Measurements from ENCODE around the gene CPLANE1.
"Not testable (repeated sequence)": the region's sequence is repeated elsewhere in the genome, so short reads cannot be mapped to it uniquely, and the experiment has no call there.

Gene CPLANE1

GRCh38 chr5:37226377-37226776 lies 22.8 kb downstream of the CPLANE1 start:
- no peak for TF ChIP-seq CTCF (IDR thresholded peaks at IDR 0.05; ENCODE audit: insufficient read depth, low read depth, low read length, missing control alignments)
- H3K4me3 ChIP-seq (ENCODE audit: low read depth, low read length): no peak overlapping the region
- DNase-seq (ENCODE audit: low read depth): no peak

GRCh38 chr5:37222181-37222580 lies 27.0 kb downstream of the CPLANE1 start:
- no peak for DNase-seq (ENCODE audit: low read depth)
- no peak for TF ChIP-seq CTCF (IDR thresholded peaks at IDR 0.05; ENCODE audit: insufficient read depth, low read depth, low read length, missing control alignments)

GRCh38 chr5:37220426-37220825 lies 28.8 kb downstream of the CPLANE1 start:
- H3K4me3 ChIP-seq (ENCODE audit: low read depth, low read length); DNase-seq (ENCODE audit: low read depth): not testable (repeated sequence)

More at GRCh38 chr5:37222181-37222580, 27.0 kb downstream of the CPLANE1 start:
- no peak overlapping the region for H3K4me3 ChIP-seq (ENCODE audit: low read depth, low read length)

GRCh38 chr5:37219384-37219783 lies 29.8 kb downstream of the CPLANE1 start:
- not testable (repeated sequence) for H3K4me3 ChIP-seq (ENCODE audit: low read depth, low read length); DNase-seq (ENCODE audit: low read depth)

GRCh38 chr5:37217976-37218375 lies 31.2 kb downstream of the CPLANE1 start:
- no peak for DNase-seq (ENCODE audit: low read depth)
- no peak overlapping the region for H3K4me3 ChIP-seq (ENCODE audit: low read depth, low read length)
- no peak for TF ChIP-seq CTCF (IDR thresholded peaks at IDR 0.05; ENCODE audit: insufficient read depth, low read depth, low read length, missing control alignments)

GRCh38 chr5:37214550-37214949 lies 34.6 kb downstream of the CPLANE1 start:
- no peak for TF ChIP-seq CTCF (IDR thresholded peaks at IDR 0.05; ENCODE audit: insufficient read depth, low read depth, low read length, missing control alignments)
- H3K4me3 ChIP-seq (ENCODE audit: low read depth, low read length): no peak overlapping the region
- peak; percentile 7 for DNase-seq (ENCODE audit: low read depth)

GRCh38 chr5:37212096-37212495 lies 37.1 kb downstream of the CPLANE1 start:
- no peak overlapping the region for H3K4me3 ChIP-seq (ENCODE audit: low read depth, low read length)
- no peak for DNase-seq (ENCODE audit: low read depth)
- no peak for TF ChIP-seq CTCF (IDR thresholded peaks at IDR 0.05; ENCODE audit: insufficient read depth, low read depth, low read length, missing control alignments)

- no peak for TF ChIP-seq CTCF (IDR thresholded peaks at IDR 0.05; ENCODE audit: insufficient read depth, low read depth, low read length, missing control alignments)
- no peak for DNase-seq (ENCODE audit: low read depth)
- no peak overlapping the region for H3K4me3 ChIP-seq (ENCODE audit: low read depth, low read length)
Measured at GRCh38 chr5:37211661-37212060, 37.5 kb downstream of the CPLANE1 start.
